GM18505 (cell line): Measurements from ENCODE around the gene NOL8.

Experiments
- ATAC-seq: cut with Tn5 transposase; IDR thresholded peaks from one replicate; pipeline ENCODE4 v1.9.1; 2021; ENCODE audit not compliant: unreplicated experiment
- POLR2A ChIP-seq: IDR thresholded peaks from 4 replicates; pipeline ENCODE4 v1.6.1; 2011; ENCODE audit warnings: borderline replicate concordance; ENCODE audit not compliant: insufficient read depth, insufficient read length; ENCODE audit errors: extremely low read depth

NOL8 gene

GRCh38 chr9:92332577-92333281, 7.6 kb upstream of the NOL8 start:
- no peak for ATAC-seq
- TF ChIP-seq POLR2A = no peak

DNA sequence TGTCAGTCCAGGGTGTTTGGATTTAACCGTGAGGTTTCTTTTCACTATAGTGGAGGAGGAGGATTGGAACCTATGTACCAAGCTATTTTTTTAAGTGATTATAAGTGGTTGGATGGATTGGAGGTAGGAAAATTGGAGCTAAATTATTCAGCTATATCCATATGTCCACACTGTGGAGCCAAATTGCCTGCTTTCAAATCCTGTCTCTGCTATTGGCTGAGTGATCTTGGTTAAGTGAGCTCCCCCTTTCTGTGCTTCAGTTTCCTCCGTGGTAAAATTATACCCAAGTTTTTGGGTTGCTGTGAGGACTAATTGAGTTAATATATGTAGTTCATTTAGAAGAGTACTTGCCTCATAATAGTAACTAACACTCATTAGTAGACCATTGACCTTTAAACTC, 3.1 kb upstream of the NOL8 start:
- TF ChIP-seq POLR2A = no peak
- no peak for ATAC-seq

DNA sequence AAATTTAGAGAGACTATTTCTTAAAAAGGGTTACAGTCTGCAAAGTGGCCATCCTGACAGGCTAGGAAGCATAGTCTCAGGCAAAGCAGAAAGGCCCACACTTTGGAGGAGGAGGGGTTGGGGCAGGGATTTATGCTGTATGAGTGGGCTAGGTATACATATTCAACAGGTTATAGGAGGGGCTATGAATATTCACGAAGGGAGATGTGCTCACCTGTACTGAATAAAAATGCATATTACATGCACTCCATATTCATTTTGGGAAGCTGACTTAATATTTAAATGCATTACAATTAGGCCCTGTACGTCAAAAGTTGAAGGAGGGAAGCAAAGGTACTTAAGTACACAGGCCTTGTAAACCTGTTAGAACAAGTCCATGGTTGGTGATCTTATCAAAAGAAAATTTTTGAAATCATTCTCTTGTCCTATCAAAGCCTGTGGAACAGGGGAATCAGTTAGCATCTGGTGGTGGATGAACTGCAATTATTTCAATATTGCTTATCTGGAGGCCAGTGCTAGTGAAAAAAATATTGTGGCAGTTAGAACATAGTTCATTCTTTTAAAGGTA, 2.2 kb upstream of the NOL8 start:
- no peak for TF ChIP-seq POLR2A
- ATAC-seq = no peak

DNA sequence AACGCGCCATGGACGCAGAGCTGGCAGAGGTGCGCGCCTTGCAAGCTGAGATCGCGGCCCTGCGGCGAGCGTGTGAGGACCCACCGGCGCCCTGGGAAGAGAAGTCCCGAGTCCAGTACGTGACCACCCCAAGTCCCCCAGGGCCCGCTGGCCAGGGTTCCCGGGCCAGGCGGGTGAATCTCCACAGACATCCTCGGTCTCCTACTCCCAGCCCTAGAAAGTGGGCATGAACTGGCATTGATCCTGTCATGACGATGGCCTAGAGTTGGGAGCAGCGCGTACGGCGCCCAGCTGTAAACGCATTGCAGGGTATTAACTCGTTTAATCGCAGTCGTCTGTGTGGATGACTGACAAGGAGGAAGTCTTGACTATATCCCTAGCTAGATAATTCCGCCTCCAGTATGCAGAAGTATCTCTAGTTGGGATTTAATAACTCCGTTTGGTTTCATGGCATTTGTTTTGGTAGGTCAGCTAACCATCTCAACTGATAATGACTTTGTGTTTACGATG, 896 bp upstream of the NOL8 start:
- no peak for ATAC-seq

GRCh38 chr9:92324889-92325268, 271 bp downstream of the NOL8 start:
- no peak for TF ChIP-seq POLR2A
- no peak for ATAC-seq

More for the DNA sequence above, 896 bp upstream of the NOL8 start:
- no peak for TF ChIP-seq POLR2A

GRCh38 chr9:92324431-92324830, 719 bp downstream of the NOL8 start:
- TF ChIP-seq POLR2A = no peak

DNA sequence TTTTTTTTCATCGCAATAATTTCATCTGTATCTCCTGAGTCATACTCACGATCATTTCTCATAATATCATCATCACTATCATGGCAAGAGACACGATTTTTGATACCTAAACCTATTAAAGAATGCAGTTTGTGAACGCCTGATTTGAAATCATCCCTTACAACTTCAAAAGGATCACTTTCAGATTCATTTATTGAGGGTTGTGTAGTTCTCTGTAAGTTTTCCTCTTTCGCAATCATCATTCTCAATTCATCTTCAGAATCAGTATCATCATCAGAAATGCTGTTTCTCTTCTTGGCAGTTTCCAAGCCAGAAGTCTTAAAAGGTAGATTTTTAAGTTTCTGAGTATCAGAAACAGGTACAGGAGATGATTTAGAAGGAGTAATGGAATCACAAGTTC, 9.7 kb downstream of the NOL8 start:
- TF ChIP-seq POLR2A = no peak
- ATAC-seq = no peak

More at GRCh38 chr9:92324431-92324830, 719 bp downstream of the NOL8 start:
- ATAC-seq = no peak

DNA sequence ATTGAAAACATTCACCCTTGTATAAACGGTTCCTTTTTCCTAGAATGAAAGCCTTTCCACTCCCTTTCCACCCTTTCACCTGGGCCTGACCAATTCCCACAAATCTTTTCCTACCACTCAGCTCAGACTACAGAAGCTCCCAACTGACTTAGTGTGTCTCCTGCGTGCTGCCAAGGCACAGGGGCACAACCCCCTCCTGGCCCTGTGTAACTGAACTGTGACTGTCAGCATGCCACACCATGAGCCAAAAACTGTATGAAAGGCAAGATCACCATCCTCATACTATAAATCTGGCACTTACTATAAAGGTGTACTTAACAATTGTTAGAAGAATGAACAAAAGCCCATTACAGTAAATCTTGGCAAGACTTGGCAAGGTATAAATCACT, 11.5 kb downstream of the NOL8 start:
- ATAC-seq = no peak
- no peak for TF ChIP-seq POLR2A

GRCh38 chr9:92312887-92313623, 12.1 kb downstream of the NOL8 start:
- ATAC-seq = no peak
- TF ChIP-seq POLR2A = no peak

GRCh38 chr9:92310562-92310961, 14.6 kb downstream of the NOL8 start:
- TF ChIP-seq POLR2A = no peak
- no peak for ATAC-seq

DNA sequence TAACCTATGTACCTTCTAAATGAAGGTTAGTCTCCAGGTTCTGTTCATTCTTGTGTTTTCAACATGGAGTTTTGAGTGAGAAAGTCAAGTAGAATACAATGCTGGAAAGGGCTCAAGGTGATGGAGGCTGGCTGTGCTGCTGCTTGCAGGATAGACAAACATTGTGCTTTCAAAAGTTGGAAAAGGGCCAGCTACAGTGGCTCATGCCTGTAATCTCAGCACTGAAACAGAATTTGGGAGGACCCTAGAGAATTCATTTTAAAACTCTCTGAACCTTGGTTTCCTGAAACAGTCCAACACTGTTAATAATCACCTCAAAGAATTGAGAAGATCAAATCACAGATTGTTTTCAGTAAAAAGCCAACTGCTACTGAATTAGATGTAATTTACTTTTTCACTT, 16.3 kb downstream of the NOL8 start:
- TF ChIP-seq POLR2A = no peak
- ATAC-seq = no peak

DNA sequence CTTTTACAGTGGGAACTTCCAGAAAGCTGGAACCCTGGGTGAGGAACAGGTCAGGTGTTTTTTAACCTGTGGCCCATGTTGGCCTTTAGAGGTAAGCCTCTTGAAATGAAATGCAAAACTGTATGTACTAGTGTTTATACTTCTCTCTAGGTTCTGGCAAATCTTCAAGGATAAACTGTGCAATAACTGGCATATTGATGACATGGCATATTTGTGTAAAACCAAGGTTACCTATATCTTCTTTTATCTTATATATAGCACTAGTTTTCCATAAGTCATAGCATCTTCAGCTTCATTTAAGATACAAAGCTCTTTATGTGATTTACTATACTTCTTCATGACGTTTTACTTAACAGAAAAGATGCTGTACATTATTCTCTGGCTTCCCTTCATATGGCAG, 24.2 kb downstream of the NOL8 start:
- ATAC-seq = no peak
- no peak for TF ChIP-seq POLR2A

- peak; percentile 48 for ATAC-seq
- TF ChIP-seq POLR2A = no peak
Measured at GRCh38 chr9:92299116-92299515, 26.0 kb downstream of the NOL8 start.

- no peak for ATAC-seq
- no peak for TF ChIP-seq POLR2A
Measured at GRCh38 chr9:92298036-92298435, 27.1 kb downstream of the NOL8 start.
